Sigmoid colon (tissue), 7 donors: ENCODE results near the gene GLIPR2. TPM values are rescaled to one million over a fixed set of nuclear protein-coding genes. Genes with fewer than 3 reads are reported as not detected.
"Not testable (repeated sequence)": the region's sequence is repeated elsewhere in the genome, so short reads cannot be mapped to it uniquely, and the experiment has no call there.

Experiments used
- DNase-seq: peaks from one replicate; pipeline ENCODE4 v3.0.0-alpha.2; 2019
- H3K27ac ChIP-seq, 4 donors: fragments of 200-600 bp; sonication (generic); one replicate each; pipeline ENCODE4 v1.5.1; 2016 to 2019; ENCODE audit warnings: mild to moderate bottlenecking in 1 of 4
- H3K27me3 ChIP-seq, 3 donors: fragments of 200-600 bp; sonication (generic); one replicate each; pipeline ENCODE4 v1.5.1; 2019; ENCODE audit warnings: mild to moderate bottlenecking in 1 of 3
- H3K36me3 ChIP-seq, 4 donors: fragments of 200-600 bp; sonication (generic); one replicate each; pipeline ENCODE4 v1.5.1; 2016 to 2019
- H3K4me1 ChIP-seq, 4 donors: fragments of 200-600 bp; sonication (generic); one replicate each; pipeline ENCODE4 v1.5.1; 2017 to 2019
- H3K4me3 ChIP-seq, 4 donors: fragments of 200-600 bp; sonication (generic); one replicate each; pipeline ENCODE4 v1.5.1; 2017 to 2019; ENCODE audit warnings: mild to moderate bottlenecking in 2 of 4, moderate library complexity in 1 of 4
- H3K9me3 ChIP-seq, 4 donors: fragments of 200-600 bp in 3 of 4; sonication (generic) in 3 of 4; one replicate each; pipeline versions ENCODE4 v1.5.1 to v1.6.1; 2013 to 2019
- EP300 ChIP-seq, 4 donors: sonication (generic); formaldehyde crosslinking; IDR thresholded peaks; one replicate each; pipeline ENCODE4 v1.6.1; 2017; ENCODE audit warnings: antibody characterized with exemption in 4 of 4
- POLR2A ChIP-seq, 2 donors: fragments of 450-650 bp; IDR thresholded peaks; one replicate each; pipeline ENCODE4 v1.6.1; 2016; ENCODE audit warnings: antibody characterized with exemption in 2 of 2, mild to moderate bottlenecking in 2 of 2, moderate library complexity in 2 of 2
- POLR2AphosphoS5 ChIP-seq, 4 donors: sonication (generic); formaldehyde crosslinking; IDR thresholded peaks; one replicate each; pipeline ENCODE4 v1.6.1; 2017; ENCODE audit warnings: antibody characterized with exemption in 4 of 4
- WGBS, 2 donors: extraction: QIAGEN DNeasy Blood & Tissue Kit; methylation state at CpG; one replicate each; pipeline ENCODE4 v1.1.7; 2013; 5-methylcytosine and 5-hydroxymethylcytosine counted together
- intact Hi-C: fragments of 100-400 bp; cut with DNase I; formaldehyde crosslinking; loops from one replicate; pipeline ENCODE4 v1.15.1; 2023
- polyA plus RNA-seq, 3 donors: library from polyadenylated mRNA; stranded (reverse); fragments of 200-250 nt; gene quantifications; one replicate each; pipeline ENCODE4 v1.2.3, GENCODE V29; 2013
- total RNA-seq, 4 donors: library from RNA; depleted of rRNA; stranded (reverse); fragments of >200 nt; gene quantifications; one replicate each; pipeline ENCODE4 v1.1.0, GENCODE V29; 2016
- TF ChIP-seq, protein P1 (sequence below), 4 experiments: fragments of 450-650 bp in 3 of 4; fragments of 200-600 bp in 1 of 4; IDR thresholded peaks; one replicate each; pipeline ENCODE4 v1.5.1; 2016 to 2019; ENCODE audit warnings: antibody characterized with exemption in 4 of 4, mild to moderate bottlenecking in 3 of 4, moderate library complexity in 2 of 4
- donor health status: healthy with polysubstance abuse.
- donor health status: Bipolar disorder and iron deficiency.
- donor health status: healthy.

The GLIPR2 gene
- total and polyA plus RNA-seq, 7 donors, result 29.8 to 90.6 (median 57.3) TPM

- Histone ChIP-seq H3K27ac (peak overlapping the region; percentile 78 to 99 (median 82)), H3K27me3 (no peaks in the 10 kb centered on the region), H3K4me1 (peaks cover 0 to 77% (median 67%) of the 10 kb centered on the region in 4 donors), H3K4me3 (no peak overlapping the region), H3K36me3 (peaks cover 0 to 37% (median 14%) of the 10 kb centered on the region in 4 donors), H3K9me3 (peaks cover 0 to 2% (median 0%) of the 10 kb centered on the region in 4 donors)
- DNase-seq, result peak; percentile 81
- TF ChIP-seq POLR2AphosphoS5 (IDR thresholded peaks at IDR 0.05), result peak in 3 of 4 donors; percentile 7 to 67 (median 57)
- TF ChIP-seq, protein P1, sequence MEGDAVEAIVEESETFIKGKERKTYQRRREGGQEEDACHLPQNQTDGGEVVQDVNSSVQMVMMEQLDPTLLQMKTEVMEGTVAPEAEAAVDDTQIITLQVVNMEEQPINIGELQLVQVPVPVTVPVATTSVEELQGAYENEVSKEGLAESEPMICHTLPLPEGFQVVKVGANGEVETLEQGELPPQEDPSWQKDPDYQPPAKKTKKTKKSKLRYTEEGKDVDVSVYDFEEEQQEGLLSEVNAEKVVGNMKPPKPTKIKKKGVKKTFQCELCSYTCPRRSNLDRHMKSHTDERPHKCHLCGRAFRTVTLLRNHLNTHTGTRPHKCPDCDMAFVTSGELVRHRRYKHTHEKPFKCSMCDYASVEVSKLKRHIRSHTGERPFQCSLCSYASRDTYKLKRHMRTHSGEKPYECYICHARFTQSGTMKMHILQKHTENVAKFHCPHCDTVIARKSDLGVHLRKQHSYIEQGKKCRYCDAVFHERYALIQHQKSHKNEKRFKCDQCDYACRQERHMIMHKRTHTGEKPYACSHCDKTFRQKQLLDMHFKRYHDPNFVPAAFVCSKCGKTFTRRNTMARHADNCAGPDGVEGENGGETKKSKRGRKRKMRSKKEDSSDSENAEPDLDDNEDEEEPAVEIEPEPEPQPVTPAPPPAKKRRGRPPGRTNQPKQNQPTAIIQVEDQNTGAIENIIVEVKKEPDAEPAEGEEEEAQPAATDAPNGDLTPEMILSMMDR (IDR thresholded peaks at IDR 0.05), result no peak
- TF ChIP-seq EP300 (IDR thresholded peaks at IDR 0.05), result peak in 1 of 4 donors; percentile 59
- TF ChIP-seq POLR2A (IDR thresholded peaks at IDR 0.05), result no peak
- intact Hi-C loops, result no loop called here
- 44 to 69% methylated on average over 11 of the region's 11 CpGs for WGBS, 2 donors
Measured at GRCh38 chr9:36154331-36154952, 17.9 kb downstream of the GLIPR2 start.

GRCh38 chr9:36156116-36156515, 19.6 kb downstream of the GLIPR2 start:
- H3K4me1 ChIP-seq, result peaks cover 0 to 76% (median 60%) of the 10 kb centered on the region in 4 donors
- intact Hi-C loops, result no loop called here
- peaks cover 0 to 2% (median 0%) of the 10 kb centered on the region in 4 donors for H3K9me3 ChIP-seq
- peak overlapping the region in 3 of 4 donors; percentile 79 to 99 (median 86) for H3K27ac ChIP-seq
- 88 to 99% methylated on average over 6 of the region's 6 CpGs for WGBS, 2 donors
- no peak overlapping the region for H3K4me3 ChIP-seq
- no peak for DNase-seq
- H3K27me3 ChIP-seq, result no peaks in the 10 kb centered on the region
- peaks cover 0 to 30% (median 13%) of the 10 kb centered on the region in 4 donors for H3K36me3 ChIP-seq
- TF ChIP-seq POLR2AphosphoS5 (IDR thresholded peaks at IDR 0.05), result no peak
- TF ChIP-seq, protein P1 (IDR thresholded peaks at IDR 0.05), result no peak
- TF ChIP-seq EP300 (IDR thresholded peaks at IDR 0.05), result no peak
- TF ChIP-seq POLR2A (IDR thresholded peaks at IDR 0.05), result no peak

GRCh38 chr9:36158122-36158521, 21.6 kb downstream of the GLIPR2 start:
- Histone ChIP-seq H3K9me3 (peaks cover 0 to 2% (median 0%) of the 10 kb centered on the region in 4 donors), H3K27ac (peak overlapping the region; percentile 61 to 99 (median 86)), H3K36me3 (peaks cover 0 to 19% (median 9%) of the 10 kb centered on the region in 4 donors), H3K27me3 (no peaks in the 10 kb centered on the region), H3K4me1 (peaks cover 0 to 77% (median 66%) of the 10 kb centered on the region in 4 donors), H3K4me3 (no peak overlapping the region)
- 77 to 82% methylated on average over 2 of the region's 2 CpGs for WGBS, 2 donors
- DNase-seq, result no peak
- no peak for TF ChIP-seq EP300 (IDR thresholded peaks at IDR 0.05)
- TF ChIP-seq POLR2AphosphoS5 (IDR thresholded peaks at IDR 0.05), result peak in 3 of 4 donors; percentile 33 to 54 (median 52)
- intact Hi-C loops, result no loop called here

DNA sequence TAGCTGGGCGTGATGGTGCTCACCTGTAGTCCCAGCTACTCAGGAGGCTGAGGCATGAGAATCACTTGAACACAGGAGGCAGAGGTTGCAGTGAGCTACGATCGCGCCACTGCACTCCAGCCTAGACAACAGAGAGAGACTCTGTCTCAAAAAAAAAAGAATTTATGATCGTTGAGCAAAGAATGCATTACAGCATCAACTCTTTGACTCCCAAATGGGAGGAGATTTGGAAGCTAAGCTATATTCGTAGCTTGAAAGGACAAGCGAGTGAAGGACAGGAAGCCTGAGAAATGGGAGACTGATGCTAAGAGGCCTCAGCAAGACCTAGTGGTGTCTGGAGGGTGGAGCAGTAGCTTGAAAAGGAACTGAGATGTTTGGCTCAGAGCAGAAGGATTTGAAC, 22.4 kb downstream of the GLIPR2 start:
- no peak overlapping the region for H3K4me3 ChIP-seq
- no peak for TF ChIP-seq POLR2A (IDR thresholded peaks at IDR 0.05)
- TF ChIP-seq EP300 (IDR thresholded peaks at IDR 0.05), result no peak
- peak in 2 of 4 donors; percentile 16 to 19 for TF ChIP-seq POLR2AphosphoS5 (IDR thresholded peaks at IDR 0.05)
- WGBS, 2 donors, result 81 to 92% methylated on average over 7 of the region's 7 CpGs
- peaks cover 0 to 2% (median 0%) of the 10 kb centered on the region in 4 donors for H3K9me3 ChIP-seq
- H3K36me3 ChIP-seq, result peaks cover 0 to 19% (median 9%) of the 10 kb centered on the region in 4 donors
- H3K4me1 ChIP-seq, result peaks cover 0 to 77% (median 66%) of the 10 kb centered on the region in 4 donors
- peak overlapping the region; percentile 61 to 99 (median 86) for H3K27ac ChIP-seq
- intact Hi-C loops, result no loop called here
- H3K27me3 ChIP-seq, result no peaks in the 10 kb centered on the region
- DNase-seq, result no peak

DNA sequence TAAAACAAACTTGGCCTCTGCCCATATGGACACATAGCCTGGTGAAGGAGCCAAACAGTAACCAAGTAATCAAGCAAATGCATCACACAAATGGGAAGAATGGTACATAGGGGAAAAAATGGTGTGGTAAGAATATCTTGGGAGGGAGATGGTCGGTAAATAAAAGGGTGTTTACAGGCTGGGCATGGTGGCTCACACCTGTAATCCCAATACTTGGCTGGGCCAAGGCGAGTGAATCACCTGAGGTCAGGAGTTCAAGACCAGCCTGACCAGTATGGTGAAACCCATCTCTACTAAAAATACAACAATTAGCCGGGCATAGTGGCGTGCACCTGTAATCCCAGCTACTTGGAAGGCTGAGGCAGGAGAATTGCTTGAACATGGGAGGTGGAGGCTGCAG, 23.0 kb downstream of the GLIPR2 start:
- H3K4me3 ChIP-seq, intact Hi-C loops, H3K9me3 ChIP-seq, DNase-seq, H3K27me3 ChIP-seq: not testable (repeated sequence)
- Histone ChIP-seq H3K36me3 (peaks cover 0 to 19% (median 9%) of the 10 kb centered on the region in 4 donors), H3K27ac (peak overlapping the region; percentile 61 to 99 (median 86)), H3K4me1 (peaks cover 0 to 77% (median 66%) of the 10 kb centered on the region in 4 donors)
- whole genome bisulfite sequencing, 2 donors, result 97% methylated on average over 4 of the region's 4 CpGs

- Histone ChIP-seq H3K27ac (peak overlapping the region; percentile 61 to 99 (median 86)), H3K36me3 (peaks cover 0 to 19% (median 9%) of the 10 kb centered on the region in 4 donors), H3K4me1 (peaks cover 0 to 77% (median 67%) of the 10 kb centered on the region in 4 donors)
- H3K9me3 ChIP-seq, H3K4me3 ChIP-seq, intact Hi-C loops, DNase-seq, H3K27me3 ChIP-seq: not testable (repeated sequence)
- WGBS, 2 donors, result 86 to 93% methylated on average over 11 of the region's 11 CpGs
Measured at GRCh38 chr9:36160126-36160525, 23.6 kb downstream of the GLIPR2 start.
